GM18499 (cell line): ENCODE data around the gene SYNDIG1.

Source experiments
- ATAC-seq: cut with Tn5 transposase; IDR thresholded peaks from one replicate; pipeline ENCODE4 v1.9.1; 2021; ENCODE audit warnings: moderate number of reproducible peaks; ENCODE audit not compliant: insufficient read depth, unreplicated experiment

Gene SYNDIG1

GRCh38 chr20:24469116-24469893 lies at the start of gene SYNDIG1:
Gene SYNDIG1, plus strand, starts transcription at chr20:24469629. Its CDS starts 73,469 bp downstream, at chr20:24543098.
- ATAC-seq, result no peak

- no peak for ATAC-seq
Observed at GRCh38 chr20:24419786-24420185, 49.6 kb upstream of the SYNDIG1 start.

GRCh38 chr20:24420567-24420966 lies 48.9 kb upstream of the SYNDIG1 start:
- no peak for ATAC-seq

- ATAC-seq, result no peak
Observed at GRCh38 chr20:24421071-24421470, 48.4 kb upstream of the SYNDIG1 start.

GRCh38 chr20:24422091-24422760 lies 47.2 kb upstream of the SYNDIG1 start:
- no peak for ATAC-seq

- ATAC-seq, result no peak
Observed at GRCh38 chr20:24423390-24424313, 45.8 kb upstream of the SYNDIG1 start.

- no peak for ATAC-seq
Observed at GRCh38 chr20:24425523-24426135, 43.8 kb upstream of the SYNDIG1 start.

- no peak for ATAC-seq
Observed at GRCh38 chr20:24431279-24432045, 38.0 kb upstream of the SYNDIG1 start.

- no peak for ATAC-seq
Observed at GRCh38 chr20:24432046-24432442, 37.4 kb upstream of the SYNDIG1 start.

- no peak for ATAC-seq
Observed at GRCh38 chr20:24436160-24436559, 33.3 kb upstream of the SYNDIG1 start.

- no peak for ATAC-seq
Observed at GRCh38 chr20:24437196-24438082, 32.0 kb upstream of the SYNDIG1 start.

GRCh38 chr20:24438331-24438730 lies 31.1 kb upstream of the SYNDIG1 start:
- no peak for ATAC-seq

GRCh38 chr20:24439737-24440387 lies 29.6 kb upstream of the SYNDIG1 start:
- no peak for ATAC-seq

- ATAC-seq, result no peak
Observed at GRCh38 chr20:24441661-24442060, 27.8 kb upstream of the SYNDIG1 start.

GRCh38 chr20:24442909-24443308 lies 26.5 kb upstream of the SYNDIG1 start:
- no peak for ATAC-seq

- ATAC-seq, result no peak
Observed at GRCh38 chr20:24443436-24443835, 26.0 kb upstream of the SYNDIG1 start.

- no peak for ATAC-seq
Observed at GRCh38 chr20:24444526-24445190, 24.8 kb upstream of the SYNDIG1 start.
